Mesenchymal stem cell (in vitro differentiated cells and primary cell): ENCODE measurements around the gene FGFBP2.
A peak's percentile ranks its signal among the peaks of the same experiment; 100 is the strongest.

Experiments
- DNase-seq: peaks from one replicate; pipeline ENCODE4 v3.0.0-alpha.2; 2013
- H2AFZ ChIP-seq: one replicate; pipeline ENCODE4 v1.6.1; 2013; ENCODE audit warnings: low read depth, mild to moderate bottlenecking, control low read depth, inconsistent platforms, low read length, moderate library complexity
- H2AK5ac ChIP-seq: 2 replicates; pipeline ENCODE4 v1.6.1; 2013; ENCODE audit warnings: low read length, moderate library complexity, mild to moderate bottlenecking, inconsistent platforms; ENCODE audit not compliant: severe bottlenecking
- H2BK120ac ChIP-seq: one replicate; pipeline ENCODE4 v1.6.1; 2013; ENCODE audit warnings: low read depth, mild to moderate bottlenecking, inconsistent platforms, low read length, moderate library complexity
- H2BK12ac ChIP-seq, 2 experiments: one replicate each; pipeline ENCODE4 v1.6.1; 2013; ENCODE audit warnings: inconsistent platforms in 2 of 2, low read length in 2 of 2, mild to moderate bottlenecking in 2 of 2, moderate library complexity in 2 of 2, control low read depth in 1 of 2
- H2BK15ac ChIP-seq: one replicate; pipeline ENCODE4 v1.6.1; 2013; ENCODE audit warnings: mild to moderate bottlenecking, low read depth, inconsistent platforms; ENCODE audit not compliant: poor library complexity, severe bottlenecking
- H2BK5ac ChIP-seq: 2 replicates; pipeline ENCODE4 v1.6.1; 2013; ENCODE audit warnings: low read depth, mild to moderate bottlenecking, low read length, control low read depth, inconsistent platforms; ENCODE audit not compliant: poor library complexity, severe bottlenecking
- H3K14ac ChIP-seq, 2 experiments: one replicate each; pipeline ENCODE4 v1.6.1; 2013; ENCODE audit warnings: inconsistent platforms in 2 of 2, low read length in 2 of 2, control low read depth in 1 of 2, mild to moderate bottlenecking in 1 of 2, moderate library complexity in 1 of 2
- H3K18ac ChIP-seq, 2 experiments: one replicate each; pipeline ENCODE4 v1.6.1; 2013; ENCODE audit warnings: inconsistent platforms in 2 of 2, low read length in 2 of 2, control low read depth in 1 of 2, low read depth in 1 of 2, mild to moderate bottlenecking in 1 of 2
- H3K23ac ChIP-seq, 2 experiments: one replicate each; pipeline ENCODE4 v1.6.1; 2013; ENCODE audit warnings: inconsistent platforms in 2 of 2, low read length in 2 of 2, mild to moderate bottlenecking in 2 of 2, moderate library complexity in 2 of 2, control low read depth in 1 of 2
- H3K27ac ChIP-seq: 2 replicates; pipeline ENCODE4 v1.5.1; 2013; ENCODE audit warnings: mild to moderate bottlenecking, moderate library complexity, low read length, control low read depth, inconsistent platforms; ENCODE audit not compliant: poor library complexity, severe bottlenecking
- H3K27me3 ChIP-seq, 2 experiments: 2 replicates each; pipeline versions ENCODE4 v1.6.1 to v1.7.0; 2013; ENCODE audit warnings: low read length in 2 of 2, mild to moderate bottlenecking in 2 of 2, moderate library complexity in 2 of 2, control low read depth in 1 of 2, inconsistent platforms in 1 of 2; ENCODE audit not compliant: control insufficient read depth in 1 of 2, insufficient read depth in 1 of 2
- H3K36me3 ChIP-seq, 2 experiments: 2 replicates each; pipeline versions ENCODE4 v1.6.1 to v1.7.0; 2013; ENCODE audit warnings: low read length in 2 of 2, control low read depth in 1 of 2, inconsistent platforms in 1 of 2, low read depth in 1 of 2, mild to moderate bottlenecking in 1 of 2; ENCODE audit not compliant: insufficient read depth in 2 of 2, control insufficient read depth in 1 of 2
- H3K4ac ChIP-seq, 2 experiments: one replicate each; pipeline ENCODE4 v1.6.1; 2013; ENCODE audit warnings: inconsistent platforms in 2 of 2, low read length in 2 of 2, mild to moderate bottlenecking in 2 of 2, moderate library complexity in 2 of 2, control low read depth in 1 of 2, low read depth in 1 of 2
- H3K4me1 ChIP-seq: 2 replicates; pipeline ENCODE4 v1.6.1; 2013; ENCODE audit warnings: low read depth, low read length, control low read depth; ENCODE audit not compliant: control insufficient read depth, insufficient read depth
- H3K4me2 ChIP-seq: 2 replicates; pipeline ENCODE4 v1.6.1; 2013; ENCODE audit warnings: low read length, mild to moderate bottlenecking, inconsistent platforms; ENCODE audit not compliant: poor library complexity, severe bottlenecking
- H3K4me3 ChIP-seq, 2 experiments: 2 replicates each; pipeline versions ENCODE4 v1.5.1 to v1.7.0; 2013; ENCODE audit warnings: low read length in 2 of 2, mild to moderate bottlenecking in 2 of 2, control low read depth in 1 of 2, low read depth in 1 of 2; ENCODE audit not compliant: insufficient read depth in 1 of 2
- H3K79me1 ChIP-seq: replicated peaks from 2 replicates; pipeline ENCODE4 v1.6.1; 2013; ENCODE audit warnings: mild to moderate bottlenecking, control low read depth, low read length, inconsistent platforms; ENCODE audit not compliant: poor library complexity, severe bottlenecking
- H3K9ac ChIP-seq: 2 replicates; pipeline ENCODE4 v1.7.0; 2013; ENCODE audit warnings: mild to moderate bottlenecking, low read length, moderate library complexity
- H3K9me3 ChIP-seq: 2 replicates; pipeline ENCODE4 v1.7.0; 2013; ENCODE audit warnings: mild to moderate bottlenecking, low read length; ENCODE audit not compliant: control insufficient read depth
- H4K8ac ChIP-seq: one replicate; pipeline ENCODE4 v1.6.1; 2013; ENCODE audit warnings: inconsistent platforms, mild to moderate bottlenecking, low read length, moderate library complexity
- H4K91ac ChIP-seq: one replicate; pipeline ENCODE4 v1.6.1; 2013; ENCODE audit warnings: mild to moderate bottlenecking, low read length, inconsistent platforms
- whole genome bisulfite sequencing: methylation state at CpG from one replicate; pipeline ENCODE4 v1.1.7; 2013; ENCODE audit warnings: mixed read lengths; 5-methylcytosine and 5-hydroxymethylcytosine counted together

FGFBP2 gene

DNA sequence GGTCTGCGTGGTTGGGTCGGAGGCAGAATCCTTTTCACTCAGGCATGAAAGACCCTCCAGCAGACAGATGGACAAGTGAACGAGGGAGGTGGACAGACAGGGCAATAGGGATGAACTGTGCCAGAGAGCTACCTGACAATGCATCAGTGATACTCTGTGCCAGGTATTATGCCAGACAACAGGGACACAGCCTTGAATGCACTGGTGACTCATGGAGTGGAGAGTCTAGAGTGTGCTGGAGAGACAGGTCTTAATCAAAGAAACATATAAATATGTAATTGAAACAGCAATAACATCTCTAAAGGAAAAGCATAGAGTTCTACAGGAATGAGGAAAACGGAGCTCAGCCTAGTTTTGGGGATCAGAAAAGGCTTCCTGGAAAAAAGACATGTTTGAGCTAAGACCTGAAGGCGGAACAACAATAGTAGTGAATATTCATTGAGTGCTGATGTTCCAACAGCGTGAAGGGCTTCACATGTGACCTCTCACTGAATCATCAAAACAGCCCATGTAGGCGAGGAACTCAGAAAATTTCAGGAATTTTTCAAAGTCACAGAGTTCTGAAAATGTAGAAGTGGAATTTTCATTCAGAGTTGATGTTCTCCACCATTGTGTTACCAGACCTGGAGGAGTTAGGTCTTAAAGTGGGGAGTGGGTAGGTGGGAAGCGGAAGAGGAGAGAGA lies 20.0 kb upstream of the FGFBP2 start:
- Histone ChIP-seq H3K9me3 (no peaks in the 10 kb centered on the region), H3K14ac (no peak overlapping the region), H2AK5ac (no peak overlapping the region), H3K27ac (peak overlapping the region; percentile 51), H3K23ac (no peak overlapping the region), H2BK12ac (no peak overlapping the region), H3K36me3 (peaks cover 0 to 14% of the 10 kb centered on the region in 2 experiments), H3K4ac (no peak overlapping the region), H3K9ac (no peak overlapping the region), H3K79me1 (no peaks in the 10 kb centered on the region), H4K91ac (no peak overlapping the region), H3K4me3 (no peak overlapping the region), H3K27me3 (peaks cover 0 to 3% of the 10 kb centered on the region in 2 experiments), H2BK5ac (no peak overlapping the region), H3K18ac (no peak overlapping the region), H2BK15ac (no peak overlapping the region), H4K8ac (no peak overlapping the region), H3K4me2 (no peak overlapping the region), H2BK120ac (no peak overlapping the region), H2AFZ (no peak overlapping the region), H3K4me1 (peaks cover 8% of the 10 kb centered on the region)
- 80% methylated on average over 8 of the region's 8 CpGs for WGBS
- DNase-seq: peak; percentile 8

DNA sequence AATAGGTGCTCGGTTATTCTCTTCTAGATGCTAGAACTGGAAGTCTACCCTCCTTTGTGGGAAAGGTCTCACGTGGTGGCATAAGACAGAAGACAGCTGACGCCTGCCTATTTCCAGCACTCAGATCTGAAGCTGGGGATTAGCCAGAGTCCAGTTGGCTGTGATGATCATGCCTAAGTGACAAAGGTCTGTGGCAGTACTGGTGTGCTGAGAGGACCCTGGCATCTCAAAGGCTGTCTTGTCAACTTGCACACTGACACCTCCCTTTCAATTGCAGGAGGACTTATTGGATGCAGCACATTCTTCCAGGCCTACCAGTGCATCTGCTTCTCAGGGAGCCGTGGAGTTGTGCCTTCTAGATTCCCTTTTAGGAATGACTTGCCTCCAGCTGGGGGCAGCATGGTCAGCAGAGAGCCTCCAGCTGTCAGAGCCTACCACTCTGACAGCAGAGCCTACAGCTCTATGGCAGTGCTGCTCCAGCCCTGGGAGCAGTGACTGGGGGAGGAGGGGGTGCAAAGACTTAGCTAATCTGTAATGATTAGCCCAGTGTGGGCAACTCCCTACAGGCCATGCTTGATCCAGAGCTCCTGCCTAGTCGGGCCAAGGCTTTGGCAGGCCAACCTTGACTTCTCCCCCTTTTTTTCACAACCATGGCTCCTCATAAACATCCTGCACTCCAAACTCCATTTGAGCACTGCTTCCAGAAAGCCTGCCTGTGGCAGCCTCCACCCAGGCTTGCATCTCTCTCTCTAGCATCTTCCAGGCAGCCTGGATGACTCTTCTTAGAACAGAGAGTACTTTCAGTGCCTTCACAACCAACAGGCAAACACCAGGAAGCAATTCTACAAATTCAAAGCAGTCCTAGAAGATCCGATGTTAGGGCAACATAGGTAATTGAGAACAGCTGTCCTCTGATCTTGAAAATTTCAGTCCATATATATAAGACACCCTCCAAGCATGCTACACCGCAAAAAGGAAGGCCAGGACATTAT lies 13.8 kb upstream of the FGFBP2 start:
- H3K4me1 ChIP-seq: no peaks in the 10 kb centered on the region
- no peaks in the 10 kb centered on the region for H3K9me3 ChIP-seq
- H2BK5ac ChIP-seq: no peak overlapping the region
- H3K27ac ChIP-seq: no peak overlapping the region
- H2AK5ac ChIP-seq: no peak overlapping the region
- no peak overlapping the region for H3K18ac ChIP-seq
- H2BK15ac ChIP-seq: no peak overlapping the region
- WGBS: 80% methylated on average over 7 of the region's 7 CpGs
- H3K4me3 ChIP-seq: no peak overlapping the region
- H3K36me3 ChIP-seq: peaks cover 0 to 8% of the 10 kb centered on the region in 2 experiments
- no peak overlapping the region for H2BK120ac ChIP-seq
- no peak overlapping the region for H3K23ac ChIP-seq
- no peak overlapping the region for H2BK12ac ChIP-seq
- H3K79me1 ChIP-seq: no peaks in the 10 kb centered on the region
- peaks cover 0 to 19% of the 10 kb centered on the region in 2 experiments for H3K27me3 ChIP-seq
- no peak for DNase-seq
- H3K14ac ChIP-seq: no peak overlapping the region
- no peak overlapping the region for H3K9ac ChIP-seq
- H3K4ac ChIP-seq: no peak overlapping the region
- H3K4me2 ChIP-seq: no peak overlapping the region
- H2AFZ ChIP-seq: no peak overlapping the region
- no peak overlapping the region for H4K8ac ChIP-seq
- H4K91ac ChIP-seq: no peak overlapping the region

DNA sequence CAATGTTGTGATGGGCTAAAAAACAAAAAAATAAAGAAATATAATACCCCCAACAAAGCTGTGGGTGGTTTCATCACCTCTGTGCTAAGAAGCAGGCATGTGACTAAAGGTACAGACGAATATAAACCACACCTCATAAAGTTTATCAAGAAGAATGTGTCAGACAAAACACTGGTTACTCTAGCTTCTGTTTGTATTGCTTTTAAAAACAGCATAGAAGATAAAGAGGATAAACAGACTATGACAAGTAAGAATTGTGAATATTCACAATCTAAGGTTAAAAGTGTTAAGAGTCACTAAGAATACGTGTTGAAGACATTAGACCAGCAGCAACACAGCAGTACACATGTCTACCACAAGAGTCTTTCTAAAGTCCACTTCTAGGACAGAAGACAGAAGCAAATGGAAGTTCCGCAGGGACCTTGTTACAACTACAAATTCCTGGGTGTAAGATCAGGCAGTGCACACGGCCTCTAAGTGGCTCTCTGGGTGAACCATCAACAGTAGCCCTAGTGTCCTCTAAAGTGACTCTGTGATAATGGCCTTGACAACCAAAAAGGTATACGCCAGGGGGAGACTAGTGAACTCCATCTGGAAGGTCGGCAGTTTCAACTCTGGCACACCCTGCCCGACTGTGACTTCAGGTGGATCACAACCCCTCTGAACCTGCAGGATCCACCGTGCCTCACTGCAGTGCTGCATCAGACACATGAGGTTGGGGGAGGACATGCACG lies 8.3 kb upstream of the FGFBP2 start:
- Histone ChIP-seq H3K27me3 (peaks cover 0 to 19% of the 10 kb centered on the region in 2 experiments), H2AK5ac (no peak overlapping the region), H2AFZ (no peak overlapping the region), H3K9me3 (peaks cover 3% of the 10 kb centered on the region), H3K23ac (no peak overlapping the region), H3K27ac (no peak overlapping the region), H3K36me3 (no peaks in the 10 kb centered on the region), H2BK120ac (no peak overlapping the region), H3K4me1 (no peaks in the 10 kb centered on the region), H2BK5ac (no peak overlapping the region), H3K4ac (no peak overlapping the region), H3K79me1 (no peaks in the 10 kb centered on the region), H3K14ac (no peak overlapping the region), H2BK15ac (no peak overlapping the region), H3K18ac (no peak overlapping the region), H2BK12ac (no peak overlapping the region), H4K91ac (no peak overlapping the region), H3K4me3 (no peak overlapping the region), H3K4me2 (no peak overlapping the region), H4K8ac (no peak overlapping the region), H3K9ac (no peak overlapping the region)
- no peak for DNase-seq
- WGBS: 90% methylated on average over 9 of the region's 9 CpGs
